ENCODE measurements around the gene LSM11. TPM values are rescaled to one million over a fixed set of nuclear protein-coding genes. Genes with fewer than 3 reads are reported as not detected.
A peak's percentile ranks its signal among the peaks of the same experiment; 100 is the strongest.
"Not testable (repeated sequence)": the region's sequence is repeated elsewhere in the genome, so short reads cannot be mapped to it uniquely, and the experiment has no call there.

The LSM11 gene
- total RNA-seq, result 1.3 TPM

DNA sequence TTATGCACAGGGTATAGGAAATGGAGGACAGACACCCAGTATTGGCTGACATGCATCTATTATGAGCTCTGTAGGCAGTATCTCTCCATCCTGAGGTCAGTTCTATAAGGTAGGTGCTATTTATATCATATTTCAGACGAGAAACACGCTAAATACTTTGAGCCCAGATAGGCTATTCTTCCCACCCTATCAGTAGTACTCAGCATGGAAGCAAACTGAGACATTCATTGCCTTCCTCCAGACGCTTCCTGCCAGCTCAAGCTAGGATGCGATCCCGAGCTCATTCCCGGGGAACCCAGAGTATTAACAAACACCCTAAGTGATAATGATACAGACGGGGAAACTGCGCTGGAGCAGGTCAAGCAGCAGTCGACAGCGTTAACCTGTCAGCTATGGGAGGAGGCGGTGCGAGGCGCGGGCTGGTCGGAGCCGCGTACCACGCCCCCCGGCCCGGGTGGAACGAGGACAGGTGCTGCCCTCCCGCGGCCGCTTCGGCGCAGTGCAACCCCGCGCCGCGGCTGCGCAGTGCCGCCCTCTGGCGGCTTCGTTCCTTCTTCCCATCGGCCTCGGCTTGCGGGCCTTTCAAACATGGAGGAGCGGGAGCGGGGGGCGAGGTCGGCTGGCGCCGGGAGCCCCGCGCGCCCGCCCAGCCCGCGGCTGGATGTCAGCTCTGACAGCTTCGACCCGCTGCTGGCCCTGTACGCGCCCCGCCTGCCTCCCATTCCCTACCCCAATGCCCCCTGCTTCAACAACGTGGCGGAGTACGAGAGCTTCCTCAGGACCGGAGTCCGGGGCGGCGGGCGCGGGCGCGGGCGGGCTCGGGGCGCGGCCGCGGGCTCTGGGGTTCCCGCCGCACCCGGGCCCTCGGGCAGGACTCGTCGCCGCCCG is at the start of gene LSM11:
TSS of gene LSM11 (plus strand) at position 550 of the 888 bp plus-strand sequence. CDS start at position 589, 39 bp downstream.
- H3K36me3 ChIP-seq, result no peaks in the 10 kb centered on the region
- peak; percentile 51 to 94 for DNase-seq (ENCODE audit: low spot score in 2 of 2)
- TF ChIP-seq, protein P1, sequence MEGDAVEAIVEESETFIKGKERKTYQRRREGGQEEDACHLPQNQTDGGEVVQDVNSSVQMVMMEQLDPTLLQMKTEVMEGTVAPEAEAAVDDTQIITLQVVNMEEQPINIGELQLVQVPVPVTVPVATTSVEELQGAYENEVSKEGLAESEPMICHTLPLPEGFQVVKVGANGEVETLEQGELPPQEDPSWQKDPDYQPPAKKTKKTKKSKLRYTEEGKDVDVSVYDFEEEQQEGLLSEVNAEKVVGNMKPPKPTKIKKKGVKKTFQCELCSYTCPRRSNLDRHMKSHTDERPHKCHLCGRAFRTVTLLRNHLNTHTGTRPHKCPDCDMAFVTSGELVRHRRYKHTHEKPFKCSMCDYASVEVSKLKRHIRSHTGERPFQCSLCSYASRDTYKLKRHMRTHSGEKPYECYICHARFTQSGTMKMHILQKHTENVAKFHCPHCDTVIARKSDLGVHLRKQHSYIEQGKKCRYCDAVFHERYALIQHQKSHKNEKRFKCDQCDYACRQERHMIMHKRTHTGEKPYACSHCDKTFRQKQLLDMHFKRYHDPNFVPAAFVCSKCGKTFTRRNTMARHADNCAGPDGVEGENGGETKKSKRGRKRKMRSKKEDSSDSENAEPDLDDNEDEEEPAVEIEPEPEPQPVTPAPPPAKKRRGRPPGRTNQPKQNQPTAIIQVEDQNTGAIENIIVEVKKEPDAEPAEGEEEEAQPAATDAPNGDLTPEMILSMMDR (IDR thresholded peaks at IDR 0.05), result peak; percentile 97 to 100 (median 99)
- no peaks in the 10 kb centered on the region for H3K9me3 ChIP-seq
- H3K27ac ChIP-seq, result peak within 1 kb of the TSS in 1 of 2 donors; percentile 14
- intact Hi-C loops (cut with DNase I), result loop anchor here (1.0 to 5.0 kb wide), 4 partner anchors 12 to 601 kb away; partner anchors contain the start of genes MED7 and THG1L
- H3K27me3 ChIP-seq, result no peaks in the 10 kb centered on the region
- H3K4me3 ChIP-seq, result peak within 1 kb of the TSS; percentile 97 to 98
- H3K4me1 ChIP-seq, result peaks cover 2 to 5% of the 10 kb centered on the region in 2 donors

DNA sequence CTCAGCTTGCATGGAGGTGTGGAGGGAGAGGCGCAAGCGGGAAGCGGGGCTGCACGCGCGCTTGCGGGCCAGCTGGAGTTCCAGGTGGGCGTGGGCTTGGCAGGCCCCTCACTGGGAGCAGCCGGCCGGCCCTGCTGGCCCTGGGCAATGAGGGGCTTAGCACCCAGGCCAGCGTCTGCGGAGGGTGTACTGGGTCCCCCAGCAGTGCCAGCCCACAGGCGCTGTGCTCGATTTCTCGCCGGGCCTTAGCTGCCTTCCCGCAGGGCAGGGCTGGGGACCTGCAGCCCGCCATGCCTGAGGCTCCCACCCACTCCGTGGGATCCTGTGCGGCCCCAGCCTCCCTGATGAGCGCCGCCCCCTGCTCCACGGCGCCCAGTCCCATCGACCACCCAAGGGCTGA is 49.7 kb upstream of the LSM11 start:
- H3K9me3 ChIP-seq; H3K4me3 ChIP-seq; DNase-seq (ENCODE audit: low spot score in 2 of 2); H3K27me3 ChIP-seq; H3K36me3 ChIP-seq; intact Hi-C loops (cut with DNase I); H3K4me1 ChIP-seq; H3K27ac ChIP-seq: not testable (repeated sequence)

DNA sequence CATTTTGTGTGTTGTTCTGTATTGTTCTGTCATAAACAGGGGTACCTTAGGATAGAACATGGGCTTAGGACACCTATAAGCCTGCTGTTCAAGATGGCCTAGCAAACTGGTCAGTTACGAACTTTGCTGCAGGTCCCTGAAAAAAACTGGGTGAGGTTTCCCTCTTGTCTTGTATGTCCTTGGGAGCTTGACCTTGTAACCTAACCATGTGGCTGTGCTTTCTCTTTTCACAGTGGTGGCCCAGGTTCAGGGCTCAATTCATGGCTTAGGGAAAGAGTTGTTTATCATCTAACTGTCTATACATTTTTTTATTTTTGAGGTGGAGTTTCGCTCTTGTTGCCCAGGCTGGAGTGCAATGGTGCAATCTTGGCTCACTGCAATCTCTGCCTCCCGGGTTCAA is 47.4 kb upstream of the LSM11 start:
- DNase-seq (ENCODE audit: low spot score in 2 of 2); H3K4me1 ChIP-seq; H3K36me3 ChIP-seq; H3K4me3 ChIP-seq; H3K27me3 ChIP-seq; H3K9me3 ChIP-seq; intact Hi-C loops (cut with DNase I); H3K27ac ChIP-seq: not testable (repeated sequence)

DNA sequence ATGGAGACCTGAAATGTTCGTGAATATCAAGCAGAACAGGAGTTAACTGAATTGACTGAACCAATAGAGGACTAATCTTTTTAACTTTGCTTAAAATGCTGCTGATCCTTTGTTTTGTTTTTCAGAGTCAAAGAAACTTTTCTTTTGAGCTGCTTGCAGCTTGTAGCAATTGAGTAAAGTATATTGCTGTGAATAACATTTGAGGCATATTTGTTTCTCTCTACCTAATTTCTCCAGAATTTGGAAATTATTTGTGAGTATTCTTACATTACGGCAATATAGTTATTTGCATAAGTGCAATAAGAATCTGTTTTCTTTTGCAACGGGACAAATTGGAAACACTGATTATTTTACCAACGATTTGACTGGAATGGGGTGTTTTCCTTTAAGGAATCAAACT is 44.8 kb upstream of the LSM11 start:
- H3K27me3 ChIP-seq; H3K4me1 ChIP-seq; H3K36me3 ChIP-seq; intact Hi-C loops (cut with DNase I); DNase-seq (ENCODE audit: low spot score in 2 of 2); H3K27ac ChIP-seq; H3K4me3 ChIP-seq; H3K9me3 ChIP-seq: not testable (repeated sequence)

DNA sequence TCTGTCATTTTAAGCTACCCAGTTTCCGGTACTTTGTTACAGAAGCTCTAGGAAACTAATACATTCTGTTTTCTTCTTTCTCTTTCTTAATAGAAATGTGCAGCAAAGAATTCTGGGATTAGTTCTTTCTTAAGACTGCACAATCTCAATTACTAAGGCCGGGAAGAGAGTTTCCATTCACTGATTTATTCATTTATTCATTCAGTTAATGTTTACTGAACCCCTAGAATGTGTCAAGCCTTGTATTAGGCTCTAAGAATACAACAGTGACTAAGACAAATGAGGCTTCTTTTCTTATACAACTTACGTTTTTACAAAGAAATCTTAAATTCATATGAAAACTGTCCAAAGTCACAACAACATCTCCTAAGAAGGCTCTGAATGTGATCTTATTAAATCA is 39.8 kb upstream of the LSM11 start:
- Histone ChIP-seq H3K4me3 (no peak overlapping the region), H3K27me3 (no peaks in the 10 kb centered on the region), H3K36me3 (no peaks in the 10 kb centered on the region), H3K27ac (no peak overlapping the region), H3K9me3 (peaks cover 0 to 4% of the 10 kb centered on the region in 2 donors), H3K4me1 (no peaks in the 10 kb centered on the region)
- intact Hi-C loops (cut with DNase I), result no loop called here
- TF ChIP-seq, protein P1 (IDR thresholded peaks at IDR 0.05), result no peak
- DNase-seq (ENCODE audit: low spot score in 2 of 2), result no peak

DNA sequence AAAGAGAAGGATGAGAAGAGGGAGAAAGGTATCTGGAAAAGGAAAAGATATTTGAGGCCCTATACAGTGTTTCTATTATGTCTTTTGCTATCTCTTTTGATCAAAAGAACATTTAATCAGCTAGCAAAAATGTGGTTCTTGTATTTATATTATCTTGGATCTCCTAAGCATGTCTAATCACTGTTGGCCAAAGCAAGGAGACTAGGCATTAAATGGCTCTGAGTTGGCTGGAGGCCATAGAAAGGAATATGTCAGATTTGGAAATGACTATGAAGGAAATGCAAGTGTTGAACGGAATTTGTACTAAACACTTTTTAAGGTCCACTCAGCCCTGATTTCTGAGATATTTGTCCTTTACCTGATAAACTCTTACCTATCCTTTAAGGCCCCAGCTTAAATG is 34.6 kb upstream of the LSM11 start:
- H3K27me3 ChIP-seq, result no peaks in the 10 kb centered on the region
- H3K9me3 ChIP-seq, result no peaks in the 10 kb centered on the region
- no peak overlapping the region for H3K4me3 ChIP-seq
- H3K36me3 ChIP-seq, result no peaks in the 10 kb centered on the region
- H3K4me1 ChIP-seq, result peaks cover 0 to 3% of the 10 kb centered on the region in 2 donors
- no peak for DNase-seq (ENCODE audit: low spot score in 2 of 2)
- intact Hi-C loops (cut with DNase I), result no loop called here
- TF ChIP-seq, protein P1 (IDR thresholded peaks at IDR 0.05), result no peak
- no peak overlapping the region for H3K27ac ChIP-seq

DNA sequence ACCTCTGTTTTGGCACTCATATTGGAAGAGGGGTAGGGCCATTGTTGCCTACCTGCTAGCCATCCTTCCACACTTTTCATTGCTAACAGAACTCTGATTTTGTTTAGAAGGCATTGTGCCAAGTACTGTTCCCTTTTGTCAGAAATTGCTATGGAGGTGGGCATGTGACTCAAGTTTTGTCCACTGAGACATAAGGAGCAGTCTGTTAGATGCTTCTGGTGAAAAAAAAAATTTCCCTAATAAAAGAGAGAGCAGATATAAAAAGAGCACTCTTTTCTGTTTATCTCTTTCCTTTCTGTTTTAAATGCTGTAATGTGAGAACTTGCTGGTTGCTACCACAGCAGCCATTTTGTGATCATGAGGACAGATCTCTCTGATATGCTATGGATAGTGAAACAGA is 34.2 kb upstream of the LSM11 start:
- DNase-seq (ENCODE audit: low spot score in 2 of 2), result no peak
- Histone ChIP-seq H3K4me1 (peaks cover 0 to 3% of the 10 kb centered on the region in 2 donors), H3K36me3 (no peaks in the 10 kb centered on the region), H3K27ac (no peak overlapping the region), H3K4me3 (no peak overlapping the region), H3K9me3 (no peaks in the 10 kb centered on the region), H3K27me3 (no peaks in the 10 kb centered on the region)
- intact Hi-C loops (cut with DNase I), result no loop called here
- TF ChIP-seq, protein P1 (IDR thresholded peaks at IDR 0.05), result no peak
